HG02840 (cell line): ENCODE results near the gene LRRC32.

ENCODE experiments used
- ATAC-seq: cut with Tn5 transposase; IDR thresholded peaks from one replicate; pipeline ENCODE4 v1.9.1; 2021; ENCODE audit warnings: mild to moderate bottlenecking, moderate library complexity, moderate number of reproducible peaks; ENCODE audit not compliant: unreplicated experiment, low FRiP score

The LRRC32 gene

DNA sequence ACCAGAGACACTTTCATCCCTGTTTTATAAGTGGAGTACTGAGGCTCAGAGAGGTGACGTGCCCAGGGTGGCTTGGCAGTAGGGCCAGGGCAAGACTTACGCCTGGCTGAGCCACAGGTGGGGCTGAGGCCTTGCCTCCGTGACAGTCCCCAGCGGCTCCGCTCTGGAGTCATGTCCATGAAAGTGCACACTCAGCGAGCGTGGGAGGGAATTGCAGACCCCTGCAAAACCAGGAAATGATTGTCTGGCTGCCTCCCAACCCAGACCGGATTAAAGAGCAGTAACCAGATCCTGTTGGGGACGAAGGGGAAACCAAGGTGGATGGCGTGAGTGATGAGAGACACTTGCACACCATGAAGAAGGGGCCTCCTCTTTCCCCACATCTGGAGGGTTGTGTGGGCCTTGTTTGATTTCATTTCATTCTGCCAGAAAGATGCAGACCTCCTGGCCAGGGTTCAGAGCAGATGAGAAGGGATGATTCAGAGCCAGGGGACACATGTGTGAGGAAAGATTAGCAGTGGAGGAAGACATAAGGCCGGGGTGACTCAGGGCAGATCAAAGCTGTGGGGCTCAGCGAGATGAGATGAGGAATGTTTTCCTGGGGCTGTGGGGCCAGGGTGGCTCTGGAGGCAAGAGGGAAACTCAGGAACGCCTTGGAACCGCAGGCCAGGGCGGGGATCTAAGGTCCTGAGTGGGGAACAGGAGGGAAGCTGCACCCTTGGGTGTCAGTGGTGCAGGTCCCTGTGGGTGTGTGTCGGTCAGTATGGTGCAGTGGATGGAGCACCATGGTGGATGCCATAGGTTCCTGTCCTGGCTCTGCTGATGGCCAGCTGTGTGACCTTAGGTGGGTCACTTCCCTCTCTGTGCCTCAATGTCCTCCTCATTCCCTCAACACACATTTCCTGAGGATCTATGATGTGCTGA lies 29.9 kb upstream of the LRRC32 start:
- no peak for ATAC-seq

DNA sequence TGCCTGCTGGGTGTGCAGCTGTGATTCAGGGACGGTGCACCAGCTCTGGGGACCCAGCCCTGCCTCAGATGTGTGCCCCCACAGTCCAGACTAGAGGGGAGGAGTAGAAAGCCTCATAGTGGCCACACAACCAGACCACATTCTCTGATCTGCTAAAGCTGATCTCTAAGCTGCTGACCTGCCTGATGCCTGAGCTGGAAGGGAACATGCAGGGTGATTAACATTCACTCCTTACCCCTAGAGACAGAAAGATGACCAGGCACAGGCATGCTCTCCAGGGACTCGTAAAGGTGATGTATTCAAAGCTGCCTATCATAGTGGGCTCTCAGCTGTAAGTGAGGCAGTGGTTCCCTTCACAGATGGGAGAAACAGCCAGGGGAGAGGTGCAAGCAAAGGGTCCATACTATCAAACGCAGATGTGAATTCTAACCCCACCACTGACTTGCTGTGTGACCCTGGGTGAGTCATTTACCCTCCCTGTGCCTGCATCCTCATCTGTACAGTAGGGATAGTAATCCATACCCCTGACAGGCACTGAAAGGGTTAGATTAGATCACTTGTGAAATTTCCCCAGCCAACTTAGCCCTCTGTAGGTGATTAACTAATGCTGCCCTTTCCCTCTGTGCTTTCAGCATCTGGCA lies 29.0 kb upstream of the LRRC32 start:
- no peak for ATAC-seq

DNA sequence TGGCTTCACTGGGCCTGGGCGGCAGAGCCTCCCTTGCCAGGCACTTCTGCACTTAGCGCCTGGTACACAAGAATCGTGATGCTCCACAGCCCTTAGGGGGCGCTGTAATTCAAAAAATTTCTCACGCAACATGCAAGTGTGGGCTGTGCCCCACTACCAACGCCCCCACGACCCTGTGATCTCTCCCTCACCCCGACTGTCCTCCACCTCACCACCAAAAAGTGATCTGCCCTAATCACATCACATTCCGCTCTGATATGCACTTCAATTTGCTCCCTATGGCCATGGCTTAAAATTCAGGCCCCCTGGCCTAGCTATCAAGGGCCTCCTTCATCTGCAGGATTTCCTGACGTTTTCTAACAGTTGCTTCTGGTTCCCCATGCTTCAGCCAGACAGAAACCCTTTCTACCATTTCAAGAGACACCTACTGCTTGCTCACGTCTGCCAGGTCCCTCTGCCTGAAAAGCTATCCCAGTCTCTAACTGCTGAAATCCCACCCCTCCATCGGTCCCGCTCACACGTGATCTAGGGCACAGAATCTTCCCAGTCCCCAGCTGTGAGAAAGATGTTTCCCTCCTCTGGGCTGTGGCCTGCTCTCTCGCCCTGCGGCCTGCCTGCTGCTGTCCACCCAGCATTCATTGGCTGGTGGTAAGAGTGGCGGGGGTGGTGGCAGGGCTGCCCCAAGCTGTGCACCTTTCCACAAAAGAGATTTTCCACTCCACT lies 27.9 kb upstream of the LRRC32 start:
- no peak for ATAC-seq

DNA sequence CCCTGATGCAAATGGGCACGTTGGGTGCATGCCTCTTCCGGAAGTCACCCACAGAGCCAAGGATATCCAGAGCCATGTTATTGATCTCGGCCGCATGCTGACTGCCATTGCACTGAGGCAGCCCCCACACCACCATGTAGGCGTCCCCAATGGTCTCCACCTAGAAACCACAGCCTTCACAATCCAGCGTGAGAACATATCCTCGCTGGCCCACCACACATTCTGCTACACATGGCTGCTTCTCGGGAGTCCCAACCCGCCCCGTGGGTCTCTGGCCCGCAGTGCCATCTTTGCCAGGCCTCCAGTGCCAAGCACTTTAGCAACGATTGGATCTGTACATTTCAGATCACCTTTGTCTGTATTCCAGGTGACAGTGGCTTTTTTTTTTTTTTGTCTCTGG lies 26.2 kb upstream of the LRRC32 start:
- no peak for ATAC-seq

DNA sequence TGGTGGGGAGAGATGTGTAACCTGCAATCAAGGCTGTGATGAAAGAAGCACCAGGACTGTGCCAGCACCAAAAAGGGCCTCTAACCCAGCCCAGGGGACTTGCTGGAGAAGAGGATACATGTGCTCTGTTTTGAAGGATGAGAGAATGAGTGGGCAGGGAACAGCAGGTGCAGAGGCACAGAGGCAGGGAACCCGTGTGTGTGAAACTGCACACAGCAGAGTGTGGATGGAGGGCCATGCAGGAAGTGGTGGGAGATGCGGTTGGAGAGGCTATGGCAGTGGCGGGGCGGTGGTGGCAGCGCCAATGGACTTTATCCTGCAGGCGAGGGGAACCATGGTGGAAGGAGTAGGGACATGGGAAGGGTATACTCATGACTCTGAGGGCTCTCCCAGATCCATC lies 25.2 kb upstream of the LRRC32 start:
- ATAC-seq, result no peak

DNA sequence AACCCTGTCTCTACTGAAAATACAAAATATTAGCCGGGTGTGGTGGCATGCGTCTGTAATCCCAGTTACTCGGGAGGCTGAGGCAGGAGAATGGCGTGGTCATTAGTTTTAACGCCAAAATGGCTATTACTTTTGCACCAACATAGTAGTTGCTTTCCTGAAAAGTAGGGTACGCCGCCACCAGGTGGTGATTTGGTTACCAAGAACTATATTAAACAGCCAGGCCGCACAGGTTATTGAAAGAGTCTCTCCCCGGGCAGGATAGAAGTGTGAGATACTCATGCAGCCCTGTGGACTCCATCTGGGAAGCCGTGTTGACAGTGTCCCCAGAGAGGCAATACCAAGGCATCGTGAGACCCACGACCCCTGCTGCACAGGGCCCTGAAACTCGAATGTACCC lies 24.6 kb upstream of the LRRC32 start:
- no peak for ATAC-seq

DNA sequence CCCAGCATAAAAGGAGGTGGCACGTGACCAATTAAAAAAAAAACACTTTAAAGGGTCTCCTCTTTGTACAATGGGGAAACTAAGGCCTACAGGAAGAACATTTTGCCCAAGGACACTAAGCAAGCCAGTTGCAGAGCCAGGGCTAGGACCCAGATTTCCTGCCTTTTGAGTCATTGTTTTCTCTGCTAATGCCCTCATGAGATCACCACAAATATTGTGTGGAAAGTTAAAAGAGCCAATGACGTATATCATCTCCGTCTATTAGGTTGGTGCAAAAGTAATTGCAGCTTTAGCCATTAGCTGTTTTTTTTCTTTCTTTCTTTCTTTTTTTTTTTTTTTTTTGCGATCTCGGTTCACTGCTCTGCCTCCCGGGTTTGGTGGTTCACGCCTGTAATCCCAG lies 24.1 kb upstream of the LRRC32 start:
- ATAC-seq, result no peak

DNA sequence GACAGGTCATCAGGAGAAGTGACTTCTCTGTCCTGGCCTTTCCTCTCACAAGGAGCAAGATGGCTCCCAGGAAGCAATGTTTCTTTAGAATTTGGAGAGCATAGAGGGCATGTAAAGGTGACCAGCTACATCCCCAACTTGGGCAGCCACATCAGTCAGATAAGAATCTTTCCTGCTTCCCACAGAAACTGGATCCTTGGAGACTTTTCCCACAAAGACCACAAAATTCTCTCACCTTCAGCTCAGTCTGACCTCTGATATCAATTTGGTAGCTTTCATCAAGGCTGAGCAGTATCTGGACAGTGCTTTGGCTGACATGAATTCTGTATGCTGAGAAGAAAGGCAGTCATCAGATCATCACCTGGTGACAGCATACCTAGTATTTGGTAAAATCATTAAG lies 23.3 kb upstream of the LRRC32 start:
- no peak for ATAC-seq

DNA sequence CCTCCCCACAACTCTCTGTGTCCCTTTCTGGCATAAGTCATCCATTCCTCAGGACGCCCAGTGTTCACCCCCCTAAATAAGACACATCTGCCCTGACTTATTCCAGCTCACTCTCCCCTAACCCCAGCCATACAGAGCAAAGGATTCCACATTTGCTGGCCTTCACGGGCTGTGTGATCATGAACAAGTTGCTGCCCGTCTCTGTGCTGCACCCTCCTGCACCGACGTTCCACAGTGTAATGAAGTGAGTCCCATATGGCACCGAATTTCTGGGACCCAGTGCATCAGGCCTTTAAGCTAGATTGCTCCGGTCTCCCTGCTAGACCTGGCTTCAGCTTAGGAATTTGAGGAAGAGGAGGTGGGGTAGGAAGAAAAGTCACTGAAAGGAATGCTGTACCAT lies 22.4 kb upstream of the LRRC32 start:
- ATAC-seq, result no peak

DNA sequence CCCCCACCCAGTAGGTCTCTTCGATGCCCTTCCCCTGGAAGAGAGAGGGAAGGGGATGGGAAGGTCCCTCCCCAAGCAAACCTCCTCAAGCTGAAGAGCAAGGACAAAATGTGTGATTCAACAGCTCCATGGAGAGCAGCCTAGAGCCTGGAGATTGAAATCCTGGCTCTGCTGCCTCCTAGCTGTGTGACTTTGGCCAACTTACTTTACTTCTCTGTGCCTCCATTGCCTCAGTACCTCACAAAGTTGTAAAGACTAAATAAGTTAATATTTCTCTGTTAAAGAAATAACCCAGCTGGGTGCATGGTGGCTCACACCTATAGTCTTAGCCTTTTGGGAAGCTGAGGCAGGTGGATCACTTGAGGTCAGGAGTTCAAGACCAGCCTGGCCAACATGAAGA lies 21.1 kb upstream of the LRRC32 start:
- ATAC-seq, result no peak

DNA sequence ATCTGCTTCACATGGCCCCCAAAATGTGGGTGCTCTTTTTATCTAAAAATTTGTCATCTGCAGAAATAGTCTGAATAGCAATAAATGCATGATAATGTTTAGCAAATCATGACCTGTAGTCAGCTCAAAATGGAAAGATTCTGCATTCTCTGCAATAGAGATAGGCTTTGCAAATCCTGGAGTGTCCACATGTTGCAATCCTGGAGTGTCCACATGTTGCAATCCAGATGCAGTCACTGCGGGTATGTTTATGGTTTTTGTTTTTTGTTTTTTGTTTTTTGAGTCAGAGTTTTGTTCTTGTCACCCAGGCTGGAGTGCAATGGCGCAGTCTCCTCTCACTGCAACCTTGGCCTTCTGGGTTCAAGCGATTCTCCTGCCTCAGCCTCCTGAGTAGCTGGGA lies 20.2 kb upstream of the LRRC32 start:
- ATAC-seq, result no peak

DNA sequence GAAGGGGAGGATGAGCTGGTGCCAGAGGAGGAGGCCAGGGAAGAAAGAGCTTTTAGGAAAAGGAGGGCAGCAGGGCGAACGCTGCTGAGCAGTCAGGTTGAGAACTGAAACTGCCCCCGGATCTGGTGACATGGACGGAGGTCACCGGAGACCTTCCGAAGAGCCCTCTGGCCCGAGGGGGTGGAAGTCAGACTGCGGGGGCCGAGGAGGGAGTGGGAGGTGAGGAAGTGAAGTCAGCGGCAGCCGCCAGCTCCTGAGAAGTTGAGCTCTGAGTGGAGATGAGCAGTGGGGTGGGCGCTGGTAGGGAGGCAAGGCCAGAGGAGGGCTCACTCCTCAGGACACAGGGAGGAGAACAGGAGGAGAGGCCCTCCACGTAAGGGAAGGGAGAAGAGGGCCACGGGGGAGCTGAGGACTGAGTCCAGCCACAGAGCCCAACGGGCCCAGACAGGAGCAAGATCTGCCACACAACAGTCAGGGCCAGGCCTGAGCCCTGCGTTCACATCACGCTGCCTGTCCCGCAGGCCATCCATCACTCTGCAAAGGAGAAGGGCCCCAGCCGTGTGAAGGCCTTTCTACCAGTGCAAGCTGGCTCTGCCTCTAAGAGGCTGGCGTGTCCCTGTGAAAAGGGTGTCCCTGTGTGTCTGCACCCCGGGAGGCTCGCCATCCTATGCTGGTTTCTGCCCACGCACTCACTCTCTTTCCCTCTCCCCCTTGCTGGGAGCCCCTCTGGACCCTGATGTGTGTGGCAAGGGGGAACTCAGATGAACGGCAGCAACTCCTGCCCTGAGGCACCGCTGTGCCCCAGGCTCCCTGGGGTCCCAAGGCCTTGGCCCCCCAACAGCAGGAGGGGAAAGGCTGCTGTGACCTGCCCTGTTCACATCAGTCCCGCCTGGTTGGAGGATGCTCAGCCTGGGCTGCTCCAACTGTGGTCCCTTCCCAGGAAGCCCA lies 19.0 kb upstream of the LRRC32 start:
- ATAC-seq, result no peak

DNA sequence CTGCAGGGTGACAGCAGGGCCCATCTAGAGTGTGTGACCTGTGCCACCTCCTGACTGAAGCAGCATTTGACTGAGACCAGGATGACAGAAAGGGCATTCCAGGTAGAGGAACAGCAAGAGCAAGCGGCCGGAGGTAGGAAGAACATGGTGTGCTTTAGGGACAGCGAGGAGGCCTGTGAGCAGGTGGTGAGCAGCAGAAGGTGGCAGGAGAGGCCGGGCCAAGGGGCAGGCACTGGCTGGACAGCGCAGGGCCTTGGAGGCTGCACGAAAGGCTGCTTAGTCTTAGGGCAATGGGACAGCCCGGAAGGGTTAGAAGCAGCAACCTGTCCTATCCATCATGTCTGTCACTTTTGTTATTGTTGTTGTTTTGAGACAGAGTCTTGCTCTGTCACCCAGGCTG lies 17.6 kb upstream of the LRRC32 start:
- no peak for ATAC-seq

DNA sequence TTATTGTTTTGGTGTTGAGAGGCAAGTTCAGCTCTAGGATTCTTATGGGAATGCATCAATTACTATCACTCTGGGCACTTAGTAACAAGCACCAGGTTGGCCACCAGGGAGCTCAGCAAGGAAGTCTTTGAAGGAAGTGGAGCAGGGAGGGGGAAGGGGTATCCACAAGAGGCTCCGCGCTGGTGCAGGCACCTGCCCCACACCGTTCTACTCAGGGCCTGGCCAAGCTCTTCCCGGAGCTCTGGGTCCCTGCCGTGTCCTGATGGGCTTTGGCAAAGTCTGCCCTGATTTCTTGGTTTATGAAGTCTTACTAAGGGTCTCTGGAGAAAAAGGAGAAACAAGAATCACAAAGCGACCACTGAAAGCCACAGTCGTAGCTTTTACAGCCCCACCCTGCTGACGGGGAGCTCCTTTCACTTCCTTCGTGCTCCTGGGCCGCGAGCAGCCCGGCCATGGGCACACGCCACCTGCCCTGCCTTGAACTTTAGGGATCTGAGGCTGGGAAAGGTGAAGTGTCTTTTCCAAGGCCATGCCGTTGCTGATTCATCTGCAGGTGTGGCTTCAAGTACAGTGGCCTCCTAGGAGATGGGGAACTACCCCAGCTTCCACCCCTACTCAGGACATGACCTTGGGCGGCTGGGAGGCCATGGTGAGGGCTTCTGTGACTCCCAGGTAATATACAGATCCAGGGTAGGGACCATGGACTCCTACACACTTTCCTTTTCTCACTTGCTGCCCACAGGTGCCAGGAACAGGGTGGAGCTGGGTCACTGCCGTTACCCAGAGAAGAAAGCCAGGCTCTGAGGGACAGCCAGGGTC lies 15.9 kb upstream of the LRRC32 start:
- ATAC-seq, result no peak

DNA sequence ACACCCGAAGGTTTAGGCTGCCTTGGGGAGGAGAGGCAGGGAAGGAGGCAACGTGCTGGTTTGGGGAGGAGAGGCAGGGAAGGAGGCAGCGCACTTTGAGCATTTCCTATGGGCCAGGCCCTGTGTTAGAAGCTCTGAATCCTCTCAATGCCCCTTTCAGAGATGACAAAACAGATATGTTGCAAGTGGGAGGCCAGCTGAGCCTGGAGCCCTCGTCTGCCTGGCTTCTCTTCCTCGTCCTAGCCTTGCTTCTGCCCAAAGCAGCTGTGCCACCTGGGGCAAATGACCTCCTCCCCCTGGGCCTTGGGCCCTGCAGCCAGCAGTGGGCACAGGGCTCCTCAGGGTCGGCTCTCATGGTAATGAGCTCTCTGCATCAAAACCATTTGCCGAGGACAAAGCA lies 15.3 kb upstream of the LRRC32 start:
- no peak for ATAC-seq

DNA sequence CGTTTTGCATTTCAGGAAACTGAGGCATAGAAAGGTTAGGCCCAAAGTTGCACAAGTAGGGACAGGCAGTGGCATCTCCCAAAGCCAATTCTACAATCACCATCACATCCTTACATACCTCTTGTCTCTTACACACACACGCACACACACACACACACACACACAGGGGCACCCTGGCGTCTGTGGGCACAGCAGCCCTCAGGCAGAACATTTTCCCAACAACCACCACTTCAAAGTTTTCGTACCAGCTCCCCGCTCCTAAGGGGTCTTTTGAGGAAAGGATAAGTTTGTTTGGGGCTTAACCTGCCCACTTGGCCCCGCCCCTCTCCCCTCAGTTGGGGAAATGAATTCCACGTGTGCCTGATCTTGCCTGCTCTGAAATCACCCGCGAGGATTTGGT lies 14.7 kb upstream of the LRRC32 start:
- ATAC-seq, result no peak

DNA sequence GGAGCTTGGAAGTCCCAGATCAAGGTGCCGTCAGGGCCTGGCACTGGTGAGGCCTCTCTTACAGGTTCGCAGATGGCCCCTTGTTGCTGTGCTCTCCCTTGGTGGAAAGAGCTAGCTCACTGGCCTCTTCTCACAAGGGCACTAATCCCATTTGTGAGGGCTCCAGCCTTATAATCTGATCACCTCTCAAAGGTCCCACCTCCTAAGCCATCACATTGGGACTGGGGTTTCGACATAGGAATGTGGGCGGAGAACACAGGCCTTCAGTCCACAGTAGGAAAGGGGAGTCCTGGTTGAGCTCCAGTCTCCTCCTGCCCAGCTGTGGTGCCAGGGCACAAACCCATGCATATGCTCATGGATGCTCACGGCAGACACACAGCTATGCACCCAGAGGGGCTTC lies 14.0 kb upstream of the LRRC32 start:
- ATAC-seq, result no peak

DNA sequence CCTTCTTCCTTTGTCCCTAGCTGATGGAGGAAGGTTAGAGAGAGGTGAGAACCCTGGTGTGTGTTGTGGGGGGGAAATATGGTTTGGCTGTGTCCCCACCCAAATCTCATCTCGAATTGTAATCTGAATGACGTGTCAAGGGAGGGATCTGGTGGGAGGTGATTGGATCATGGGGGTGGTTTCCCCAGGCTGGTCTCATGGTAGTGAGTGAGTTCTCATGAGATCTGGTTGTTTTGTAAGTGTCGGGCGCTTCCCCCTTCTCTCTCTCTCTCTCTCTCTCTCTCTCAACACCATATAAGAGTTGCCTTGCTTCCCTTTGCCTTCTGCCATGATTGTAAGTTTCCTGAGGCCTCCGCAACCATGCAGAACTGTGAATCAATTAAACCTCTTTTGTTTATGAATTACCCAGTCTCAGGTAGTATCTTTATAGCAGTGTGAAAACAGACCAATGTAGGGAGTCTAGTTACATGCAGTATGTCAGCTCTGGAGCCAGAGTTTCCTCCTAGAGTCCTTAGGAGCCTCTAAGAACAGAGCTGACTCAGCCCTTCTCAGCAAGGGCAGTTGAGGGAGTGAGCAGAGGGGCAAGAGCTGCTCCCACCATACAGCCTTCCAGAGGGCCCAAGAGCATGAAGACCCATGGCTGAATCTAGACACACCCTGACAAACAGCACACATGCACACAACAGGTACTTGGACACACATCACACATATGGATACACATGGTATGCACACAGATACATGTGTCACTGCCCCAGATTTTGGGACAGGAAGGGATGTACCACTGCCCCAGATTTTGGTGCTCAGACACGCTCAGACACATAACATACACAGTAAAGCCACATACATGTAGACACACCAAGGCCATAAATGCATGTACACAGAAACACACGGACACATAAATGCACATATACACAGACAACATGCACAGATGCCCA lies 12.9 kb upstream of the LRRC32 start:
- no peak for ATAC-seq
